Brain microvascular endothelial cell (primary cell): ENCODE results near the gene ANK3.
A peak's percentile ranks its signal among the peaks of the same experiment; 100 is the strongest.

Experiments used
- DNase-seq: peaks from one replicate; pipeline ENCODE4 v3.0.0-alpha.2; 2020
- H3K27ac ChIP-seq: fragments of 250-450 bp; sonication (Bioruptor Pico); 2 replicates; pipeline ENCODE4 v1.5.1; 2020; ENCODE audit warnings: mild to moderate bottlenecking, moderate library complexity
- H3K27me3 ChIP-seq: fragments of 250-450 bp; sonication (Bioruptor Pico); replicated peaks from 2 replicates; pipeline ENCODE4 v1.5.1; 2020; ENCODE audit warnings: mild to moderate bottlenecking
- H3K36me3 ChIP-seq: fragments of 250-450 bp; sonication (Bioruptor Pico); replicated peaks from 2 replicates; pipeline ENCODE4 v1.5.1; 2020; ENCODE audit warnings: mild to moderate bottlenecking
- H3K4me3 ChIP-seq: 2 replicates; pipeline ENCODE4 v1.5.1; 2011; ENCODE audit warnings: low read depth, mild to moderate bottlenecking, control low read depth, low read length, moderate library complexity
- in situ Hi-C: cut with HindIII; loops from 2 replicates; pipeline ENCODE4 v1.10.0; 2017; ENCODE audit warnings: low sequenced_read_pairs, low pct_ligation_motif_present
- TF ChIP-seq, protein P1 (sequence below): IDR thresholded peaks from 2 replicates; pipeline ENCODE4 v1.5.1; 2011; ENCODE audit warnings: low read depth, mild to moderate bottlenecking, moderate library complexity, low read length, control low read depth, inconsistent platforms; ENCODE audit errors: missing control alignments

ANK3 gene

DNA sequence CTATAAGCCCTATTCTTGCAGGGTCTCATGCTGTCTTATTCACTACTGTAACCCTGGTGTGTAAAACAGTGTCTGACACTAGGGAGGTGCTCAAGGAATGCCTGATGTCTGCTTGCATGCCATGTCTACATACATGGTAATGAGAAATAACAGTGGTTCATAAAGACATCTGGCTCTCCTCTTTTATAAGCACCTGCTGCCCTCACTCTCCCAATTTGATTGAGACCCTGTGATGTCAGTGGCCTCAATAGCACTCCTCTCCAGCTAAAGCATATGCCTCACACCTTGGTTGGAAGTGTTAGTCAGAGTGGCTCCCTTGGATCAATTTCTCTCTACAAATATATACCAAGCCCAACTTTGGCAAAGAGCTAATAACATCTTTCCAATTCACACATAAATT is 30.6 kb downstream of the ANK3 start:
- Histone ChIP-seq H3K27ac (no peak overlapping the region), H3K4me3 (no peak overlapping the region)
- TF ChIP-seq, protein P1, sequence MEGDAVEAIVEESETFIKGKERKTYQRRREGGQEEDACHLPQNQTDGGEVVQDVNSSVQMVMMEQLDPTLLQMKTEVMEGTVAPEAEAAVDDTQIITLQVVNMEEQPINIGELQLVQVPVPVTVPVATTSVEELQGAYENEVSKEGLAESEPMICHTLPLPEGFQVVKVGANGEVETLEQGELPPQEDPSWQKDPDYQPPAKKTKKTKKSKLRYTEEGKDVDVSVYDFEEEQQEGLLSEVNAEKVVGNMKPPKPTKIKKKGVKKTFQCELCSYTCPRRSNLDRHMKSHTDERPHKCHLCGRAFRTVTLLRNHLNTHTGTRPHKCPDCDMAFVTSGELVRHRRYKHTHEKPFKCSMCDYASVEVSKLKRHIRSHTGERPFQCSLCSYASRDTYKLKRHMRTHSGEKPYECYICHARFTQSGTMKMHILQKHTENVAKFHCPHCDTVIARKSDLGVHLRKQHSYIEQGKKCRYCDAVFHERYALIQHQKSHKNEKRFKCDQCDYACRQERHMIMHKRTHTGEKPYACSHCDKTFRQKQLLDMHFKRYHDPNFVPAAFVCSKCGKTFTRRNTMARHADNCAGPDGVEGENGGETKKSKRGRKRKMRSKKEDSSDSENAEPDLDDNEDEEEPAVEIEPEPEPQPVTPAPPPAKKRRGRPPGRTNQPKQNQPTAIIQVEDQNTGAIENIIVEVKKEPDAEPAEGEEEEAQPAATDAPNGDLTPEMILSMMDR: no peak

DNA sequence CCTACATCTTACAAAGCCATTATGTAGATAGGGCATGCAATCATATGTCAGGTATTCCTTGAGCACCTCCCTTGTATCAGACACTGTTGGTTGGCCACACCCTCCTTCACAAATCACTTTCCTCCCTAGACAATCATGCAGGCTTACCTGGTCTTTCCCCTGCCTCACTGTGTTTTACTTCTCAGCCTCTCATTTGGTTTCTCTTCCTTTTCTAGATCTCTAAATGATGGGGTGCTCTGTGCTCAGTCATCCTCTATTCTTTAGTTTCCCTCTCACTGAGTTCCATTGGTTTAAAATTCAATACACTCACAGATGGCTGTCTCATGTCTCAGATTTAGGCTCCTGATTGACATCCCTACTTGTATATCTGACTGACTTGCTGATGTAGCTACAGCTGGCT is 31.4 kb downstream of the ANK3 start:
- in situ Hi-C loops: no loop called here

More for the DNA sequence above, 30.6 kb downstream of the ANK3 start:
- H3K27me3 ChIP-seq: no peaks in the 10 kb centered on the region
- H3K36me3 ChIP-seq: no peaks in the 10 kb centered on the region
- in situ Hi-C loops: no loop called here
- DNase-seq: no peak

DNA sequence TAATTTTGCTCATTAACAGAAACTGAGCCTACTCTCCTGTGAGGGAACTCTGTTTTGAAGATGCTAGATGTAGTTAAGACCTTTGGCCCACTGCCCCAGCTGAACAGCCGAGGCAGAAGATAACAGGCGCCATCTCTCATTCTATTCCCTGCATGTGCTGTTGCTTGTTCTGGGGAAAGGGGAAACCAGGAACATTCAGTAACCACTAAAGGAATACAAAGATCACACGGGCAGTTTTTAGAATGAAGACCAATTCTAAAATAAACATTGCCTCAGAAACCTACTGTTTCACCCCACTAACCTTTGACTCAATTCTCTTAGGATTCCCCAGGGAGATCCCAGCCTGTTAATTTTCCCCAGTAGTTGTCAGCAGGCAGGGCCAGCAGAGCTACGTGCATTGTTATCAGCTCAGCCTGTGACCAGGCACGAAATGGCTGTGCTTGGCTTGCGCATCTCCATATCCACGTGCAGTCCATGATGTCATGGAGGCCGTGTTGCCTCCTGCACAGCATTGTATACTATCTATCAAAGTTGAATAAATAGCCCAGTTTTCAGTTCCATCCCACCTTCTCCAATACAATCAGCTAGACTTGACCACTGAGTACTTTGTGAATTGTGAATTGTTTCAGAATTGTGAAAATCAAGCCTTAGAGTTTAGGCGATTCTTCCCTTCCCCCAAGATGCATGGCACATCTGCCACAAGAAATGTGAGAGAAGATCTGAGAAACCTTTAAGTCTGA is 36.0 kb downstream of the ANK3 start:
- Histone ChIP-seq H3K27me3 (no peaks in the 10 kb centered on the region), H3K27ac (peak overlapping the region; percentile 62), H3K36me3 (no peaks in the 10 kb centered on the region), H3K4me3 (no peak overlapping the region)
- TF ChIP-seq, protein P1: no peak
- DNase-seq: peak; percentile 88
- in situ Hi-C loops: no loop called here

More for the DNA sequence above, 31.4 kb downstream of the ANK3 start:
- no peaks in the 10 kb centered on the region for H3K36me3 ChIP-seq
- TF ChIP-seq, protein P1: no peak
- no peak overlapping the region for H3K4me3 ChIP-seq
- H3K27me3 ChIP-seq: no peaks in the 10 kb centered on the region
- no peak for DNase-seq
- no peak overlapping the region for H3K27ac ChIP-seq

DNA sequence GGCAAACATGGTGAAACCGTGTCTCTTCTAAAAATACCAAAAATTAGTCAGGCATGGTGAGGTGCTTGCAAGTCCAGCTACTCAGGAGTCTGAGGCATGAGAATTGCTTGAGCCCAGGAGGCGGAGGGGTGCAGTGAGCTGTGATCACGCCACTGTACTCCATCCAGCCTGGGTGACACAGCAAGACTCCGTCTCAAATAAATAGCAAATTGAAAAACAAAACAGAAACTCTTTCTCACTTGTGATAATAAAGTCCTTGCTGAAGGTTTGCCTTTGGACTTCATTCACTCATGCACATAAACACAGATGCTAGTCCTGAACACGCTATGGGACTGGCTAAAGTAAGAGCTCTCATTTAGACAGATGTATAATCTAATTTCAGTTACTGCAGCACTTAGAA is 37.6 kb downstream of the ANK3 start:
- Histone ChIP-seq H3K27me3 (no peaks in the 10 kb centered on the region), H3K36me3 (no peaks in the 10 kb centered on the region), H3K4me3 (no peak overlapping the region), H3K27ac (no peak overlapping the region)
- TF ChIP-seq, protein P1: no peak
- DNase-seq: no peak
- in situ Hi-C loops: no loop called here

DNA sequence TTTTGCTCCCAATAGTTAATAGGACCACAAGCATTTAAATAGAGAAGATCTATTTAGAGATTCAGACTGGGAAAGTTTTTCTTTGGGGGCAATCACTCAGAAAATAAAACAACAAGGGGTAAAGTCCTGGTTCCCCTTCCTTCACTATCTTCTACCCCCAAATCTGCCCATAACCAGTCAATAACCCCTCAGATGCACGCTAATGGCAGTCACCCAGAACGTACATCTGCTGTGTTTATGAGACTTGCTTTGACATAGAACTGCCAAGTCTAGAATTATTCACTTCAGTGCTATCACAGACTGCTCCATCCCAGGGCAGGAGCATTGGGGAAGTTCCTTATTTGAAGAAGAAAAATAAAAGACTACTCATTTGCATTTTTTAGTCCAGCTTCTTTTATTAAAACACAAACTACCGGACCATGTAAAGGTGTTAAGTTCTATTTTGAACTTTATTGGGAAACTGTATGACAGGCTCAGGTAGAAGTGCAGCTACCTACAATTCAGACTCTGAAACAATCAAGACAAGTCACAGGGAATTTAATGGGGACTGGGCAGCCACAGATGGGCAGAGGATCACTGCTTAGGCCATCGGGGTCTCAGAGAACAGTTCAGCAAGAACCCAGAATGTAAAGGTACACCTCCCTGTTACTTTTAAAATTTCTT is 38.4 kb downstream of the ANK3 start:
- Histone ChIP-seq H3K36me3 (no peaks in the 10 kb centered on the region), H3K4me3 (no peak overlapping the region), H3K27me3 (no peaks in the 10 kb centered on the region), H3K27ac (no peak overlapping the region)
- DNase-seq: no peak
- in situ Hi-C loops: no loop called here
- TF ChIP-seq, protein P1: no peak
